COLO829 (cell line): Measurements from ENCODE around the gene TMEM63A.
"Not testable (repeated sequence)": the region's sequence is repeated elsewhere in the genome, so short reads cannot be mapped to it uniquely, and the experiment has no call there.

Source experiments
- DNase-seq: peaks from one replicate; pipeline ENCODE4 v3.0.0; 2012; ENCODE audit warnings: low spot score

Gene TMEM63A

DNA sequence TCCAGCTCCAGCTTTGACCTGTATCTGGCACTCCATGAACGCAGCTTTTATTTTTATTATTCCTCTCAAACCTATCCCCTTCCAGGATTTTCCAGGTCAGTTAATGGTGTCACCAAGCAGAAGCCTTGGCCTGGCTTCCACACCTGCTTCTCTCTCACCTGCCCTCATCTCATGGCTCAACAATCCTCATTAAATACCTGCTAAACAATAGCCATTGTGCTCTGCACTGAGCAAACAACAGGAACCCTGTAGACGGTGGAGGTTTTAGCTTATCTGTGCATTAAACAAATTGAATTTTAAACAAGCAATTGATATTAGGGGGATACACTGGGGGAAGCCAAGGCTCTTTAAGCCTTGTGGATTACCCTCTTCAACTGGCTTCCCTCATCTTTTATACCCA is 26.6 kb upstream of the TMEM63A start:
- DNase-seq, result no peak

DNA sequence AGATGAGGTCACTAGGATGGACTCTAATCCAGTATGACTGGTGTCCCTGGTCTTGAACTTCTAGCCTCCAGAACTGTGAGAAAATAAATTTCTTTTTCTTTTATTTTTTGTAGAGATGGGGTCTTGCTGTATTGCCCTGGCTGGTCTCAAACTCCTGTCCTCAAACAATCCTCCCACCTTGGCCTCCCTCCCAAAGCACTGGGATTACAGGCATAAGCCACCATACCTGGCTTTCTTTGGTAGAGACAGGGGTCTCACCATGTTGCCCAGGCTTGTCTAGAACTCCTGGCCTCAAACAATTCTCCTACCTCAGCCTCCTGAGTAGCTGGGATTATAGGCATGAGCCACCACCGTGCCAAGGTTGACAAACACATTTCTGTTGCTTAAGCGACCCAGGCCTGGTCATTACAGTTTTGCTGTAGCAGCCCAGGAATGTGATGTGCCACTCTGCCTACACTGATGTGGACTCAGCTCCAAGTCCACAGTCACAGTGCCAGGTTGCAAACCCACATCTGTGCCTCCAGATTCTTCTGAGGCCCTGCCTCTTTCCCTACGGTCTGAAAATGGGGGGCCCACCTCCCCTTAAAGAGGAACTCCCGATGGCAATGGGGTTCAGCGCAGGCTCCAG is 25.9 kb upstream of the TMEM63A start:
- no peak for DNase-seq

DNA sequence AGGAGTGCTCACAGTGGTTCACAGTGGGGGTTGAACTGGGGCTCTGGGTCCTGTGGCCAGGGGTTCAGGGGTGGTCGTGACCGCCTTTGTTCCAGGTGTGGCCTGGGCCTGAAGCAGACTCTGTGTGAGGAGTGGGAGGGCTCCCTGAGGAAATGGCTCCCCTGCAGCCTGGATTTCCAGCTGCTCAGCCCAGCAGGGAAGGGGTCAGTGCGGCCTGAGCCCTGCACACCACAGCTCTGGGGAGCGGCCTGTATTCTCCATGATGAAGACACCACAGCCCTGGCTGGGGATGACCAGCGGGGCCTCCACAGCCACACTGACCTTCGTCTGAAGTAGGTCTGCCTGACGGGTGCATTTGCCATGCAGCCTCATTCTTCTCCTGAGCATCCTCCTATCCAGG is 25.2 kb upstream of the TMEM63A start:
- DNase-seq, result no peak

DNA sequence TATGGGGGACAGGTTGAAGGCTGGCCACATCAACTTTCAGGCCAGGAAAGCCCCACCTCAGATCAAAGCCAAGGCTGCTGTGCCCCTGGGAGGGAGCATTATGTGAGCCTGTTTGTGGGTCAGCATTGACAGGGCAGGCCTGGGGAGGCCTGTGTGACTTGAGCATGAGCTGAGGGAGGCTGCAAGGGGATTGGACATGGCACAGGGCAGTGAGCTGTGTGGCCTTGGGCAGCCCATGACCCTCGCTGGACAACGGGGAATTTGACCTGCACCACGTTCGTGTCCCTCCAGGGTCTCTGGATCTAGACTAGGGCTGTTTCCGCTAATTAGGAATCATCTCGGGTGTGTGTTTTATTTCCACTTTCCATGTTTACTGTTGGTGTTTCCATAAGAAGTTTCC is 24.3 kb upstream of the TMEM63A start:
- DNase-seq, result no peak

DNA sequence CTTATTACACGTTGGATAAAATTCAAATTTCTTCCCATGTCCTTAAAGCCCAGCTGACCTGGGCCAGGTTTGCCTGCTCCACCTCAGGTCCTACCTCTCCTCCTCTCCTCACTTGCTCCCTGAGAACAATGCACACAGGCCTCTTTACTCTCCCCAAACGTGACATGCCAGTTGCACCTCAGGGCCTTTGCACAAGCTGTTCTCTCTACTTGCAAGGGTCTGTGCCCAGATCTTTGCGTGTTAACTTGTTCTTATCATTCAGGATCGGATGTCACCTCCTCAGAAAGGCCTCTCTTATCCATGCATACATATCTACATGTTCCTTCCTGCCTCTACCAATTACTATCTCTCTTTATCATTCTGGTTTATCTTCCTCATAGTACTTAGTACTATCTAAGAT is 21.4 kb upstream of the TMEM63A start:
- DNase-seq, result no peak

DNA sequence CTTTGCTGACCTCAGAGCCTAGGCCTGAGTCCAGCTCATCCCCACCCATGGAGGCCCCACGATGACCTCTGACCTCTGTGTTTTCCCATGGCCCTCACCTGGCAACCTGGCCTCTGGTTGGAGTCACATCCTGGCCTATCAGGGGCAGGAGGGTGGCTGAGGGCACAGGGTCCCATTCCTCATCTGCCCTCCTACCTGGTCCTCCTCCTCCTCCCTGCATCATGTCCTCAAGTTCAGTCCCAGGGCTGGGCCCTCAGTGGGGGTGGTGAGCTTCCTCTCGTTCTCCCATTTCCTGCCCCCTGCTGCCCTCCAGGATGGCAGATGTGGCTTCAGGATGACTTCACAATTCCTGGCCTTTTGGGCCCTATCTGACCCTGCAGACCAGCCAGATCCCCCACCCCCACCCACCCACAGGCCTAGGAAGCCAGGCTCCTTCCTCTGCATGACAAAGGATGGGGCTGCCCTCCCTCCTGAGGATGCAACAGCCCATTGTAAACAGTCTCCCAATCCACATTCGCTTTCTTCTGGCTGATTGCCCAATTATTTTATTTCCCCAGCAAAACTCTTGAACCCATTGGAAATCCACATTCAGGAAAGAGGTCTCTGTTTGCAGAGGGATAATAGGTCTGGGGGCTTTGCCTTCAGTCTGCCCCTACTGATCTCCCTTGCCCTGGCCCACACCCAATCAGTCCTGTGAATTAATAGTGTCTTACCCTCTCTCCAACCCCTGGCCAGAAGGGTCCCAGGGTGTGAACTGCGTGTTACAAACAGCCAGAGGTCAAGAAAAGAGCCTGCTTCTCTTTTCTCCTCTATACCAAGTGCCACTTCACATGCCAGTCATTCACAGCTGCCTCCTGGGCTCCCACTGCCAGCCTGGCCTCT is 17.1 kb upstream of the TMEM63A start:
- DNase-seq, result no peak

DNA sequence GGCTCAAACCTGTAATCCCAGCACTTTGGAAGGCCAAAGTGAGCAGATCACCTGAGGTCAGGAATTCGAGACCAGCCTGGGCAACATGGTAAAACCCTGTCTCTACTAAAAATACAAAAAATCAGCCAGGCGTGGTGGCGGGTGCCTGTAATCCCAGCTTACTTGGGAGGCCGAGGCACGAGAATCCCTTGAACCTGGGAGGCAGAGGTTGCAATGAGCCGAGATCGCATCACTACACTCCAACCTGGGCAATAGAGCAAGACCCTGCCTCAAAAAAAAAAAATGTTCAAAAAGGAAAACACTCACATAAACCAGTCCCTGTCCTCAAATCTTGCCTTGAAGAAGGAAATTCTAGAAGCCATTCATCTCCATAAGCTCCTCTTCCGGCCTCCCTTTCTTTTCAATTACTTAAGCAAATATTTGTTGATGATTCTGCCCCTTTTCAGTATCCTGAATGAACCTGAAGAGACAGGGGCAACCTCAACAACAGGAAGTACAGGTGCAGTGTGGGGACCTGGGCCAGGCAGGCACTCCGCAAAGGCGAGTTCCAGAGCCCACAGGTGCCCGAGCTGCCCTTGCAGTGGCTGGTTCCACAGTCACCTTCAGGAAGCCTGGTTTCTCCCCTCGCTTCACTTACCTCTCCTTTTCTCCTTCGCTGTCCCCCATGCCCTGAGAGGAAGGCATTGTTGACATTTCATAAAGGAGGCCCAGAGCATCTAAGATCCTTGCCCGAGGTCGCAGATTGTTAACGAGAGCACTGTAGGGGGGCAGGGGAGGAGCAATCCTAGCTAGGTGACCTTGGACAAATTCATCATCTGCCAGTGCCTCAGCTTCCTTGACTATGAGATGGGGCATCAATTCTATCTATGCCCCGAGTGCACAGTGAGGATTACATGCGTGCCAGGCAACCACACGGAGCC is 15.7 kb upstream of the TMEM63A start:
- no peak for DNase-seq

DNA sequence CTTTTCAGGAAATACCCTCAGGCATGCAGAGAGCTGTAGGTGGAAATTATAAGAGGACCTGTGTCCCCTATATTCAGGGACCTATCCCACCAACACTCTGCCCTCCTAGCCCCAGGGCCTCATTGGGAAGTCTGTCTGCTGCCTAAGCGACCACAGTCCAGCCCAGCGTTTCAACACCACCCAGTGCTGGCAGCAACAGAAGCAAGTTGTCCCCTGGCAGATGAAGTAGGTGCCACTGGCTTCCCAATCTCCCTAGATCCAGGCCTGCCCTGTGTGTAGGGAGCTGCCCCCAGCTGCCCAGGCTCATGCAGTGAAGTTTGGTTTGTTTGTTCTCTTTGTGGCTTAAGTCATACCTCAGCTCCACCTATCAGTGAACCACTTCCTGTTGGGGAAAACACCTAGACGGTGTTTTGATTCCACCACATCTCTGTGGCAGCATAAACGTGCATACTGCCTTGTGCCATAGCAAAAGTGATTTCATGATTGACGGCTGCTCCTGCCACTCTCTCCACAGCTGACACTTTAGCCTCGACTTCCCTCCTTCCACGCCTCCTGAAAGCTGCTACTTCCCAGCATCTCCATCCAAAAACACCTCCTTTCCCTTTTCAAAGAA is 14.9 kb upstream of the TMEM63A start:
- no peak for DNase-seq

DNA sequence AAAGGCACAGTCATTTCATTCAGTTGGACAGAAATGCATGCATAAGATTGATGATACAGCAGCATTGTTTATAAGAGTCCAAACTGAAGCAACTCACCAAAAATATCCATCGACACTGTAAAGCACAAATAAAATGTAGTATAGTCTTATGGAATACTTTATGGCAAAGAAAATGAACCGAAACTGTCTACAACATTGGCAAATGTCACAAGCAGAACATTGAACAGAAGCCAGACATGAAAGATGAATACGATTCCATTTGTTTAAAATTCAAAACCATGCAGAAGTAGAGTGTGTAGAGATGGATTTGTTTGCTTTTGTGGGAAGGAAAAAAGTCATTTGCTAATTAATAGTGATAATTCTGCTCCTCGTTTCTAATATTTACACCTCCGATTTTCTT is 14.3 kb upstream of the TMEM63A start:
- DNase-seq, result no peak

DNA sequence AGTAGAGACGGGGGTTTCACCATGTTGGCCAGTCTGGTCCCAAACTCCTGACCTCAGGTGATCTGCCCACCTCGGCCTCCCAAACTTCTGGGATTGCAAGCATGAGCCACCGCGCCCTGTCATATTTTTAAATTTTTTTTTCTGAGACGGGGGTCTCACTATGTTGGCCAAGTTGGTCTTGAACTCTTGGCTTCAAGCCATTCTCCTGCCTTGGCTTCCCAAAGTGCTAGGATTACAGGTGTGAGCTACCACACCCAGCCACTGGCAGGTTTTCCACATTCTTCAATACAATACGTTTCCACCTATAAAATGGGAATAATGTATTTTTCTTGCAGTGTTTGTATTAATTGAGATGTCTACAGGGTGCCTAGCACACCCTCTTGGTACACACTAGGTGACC is 10.1 kb upstream of the TMEM63A start:
- no peak for DNase-seq

DNA sequence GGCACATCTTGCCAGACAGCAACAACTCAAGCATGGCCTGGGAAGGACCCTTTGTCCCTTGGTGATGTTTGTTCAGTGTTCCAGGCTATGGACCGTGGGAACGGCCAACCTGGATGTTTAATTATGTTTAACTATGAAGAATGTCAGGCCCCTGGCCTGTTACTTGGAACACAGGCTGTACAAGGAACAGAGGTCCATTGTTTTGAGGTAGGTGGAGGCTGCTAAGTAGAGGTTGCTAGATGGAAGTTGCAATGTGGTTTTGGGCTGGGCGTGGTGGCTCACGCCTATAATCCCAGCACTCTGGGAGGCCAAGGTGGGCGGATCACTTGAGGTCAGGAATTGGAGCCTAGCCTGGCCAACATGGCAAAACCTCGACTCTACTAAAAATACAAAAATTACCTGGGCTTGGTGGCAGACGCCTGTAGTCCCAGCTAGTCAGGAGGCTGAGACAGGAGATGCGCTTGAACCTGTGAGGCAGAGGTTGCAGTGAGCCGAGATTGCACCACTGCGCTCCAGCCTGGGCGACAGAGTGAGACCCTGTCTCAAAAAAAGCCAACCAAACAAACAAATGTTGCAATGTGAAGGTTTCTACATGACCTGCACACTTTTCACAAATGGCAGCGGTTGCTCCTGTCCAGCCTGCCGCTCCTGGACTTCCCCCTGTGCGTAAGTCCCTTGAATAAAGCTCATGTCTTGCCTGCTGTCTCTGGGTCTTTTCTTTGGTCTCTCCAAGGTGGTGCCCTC is 9.2 kb upstream of the TMEM63A start:
- no peak for DNase-seq

DNA sequence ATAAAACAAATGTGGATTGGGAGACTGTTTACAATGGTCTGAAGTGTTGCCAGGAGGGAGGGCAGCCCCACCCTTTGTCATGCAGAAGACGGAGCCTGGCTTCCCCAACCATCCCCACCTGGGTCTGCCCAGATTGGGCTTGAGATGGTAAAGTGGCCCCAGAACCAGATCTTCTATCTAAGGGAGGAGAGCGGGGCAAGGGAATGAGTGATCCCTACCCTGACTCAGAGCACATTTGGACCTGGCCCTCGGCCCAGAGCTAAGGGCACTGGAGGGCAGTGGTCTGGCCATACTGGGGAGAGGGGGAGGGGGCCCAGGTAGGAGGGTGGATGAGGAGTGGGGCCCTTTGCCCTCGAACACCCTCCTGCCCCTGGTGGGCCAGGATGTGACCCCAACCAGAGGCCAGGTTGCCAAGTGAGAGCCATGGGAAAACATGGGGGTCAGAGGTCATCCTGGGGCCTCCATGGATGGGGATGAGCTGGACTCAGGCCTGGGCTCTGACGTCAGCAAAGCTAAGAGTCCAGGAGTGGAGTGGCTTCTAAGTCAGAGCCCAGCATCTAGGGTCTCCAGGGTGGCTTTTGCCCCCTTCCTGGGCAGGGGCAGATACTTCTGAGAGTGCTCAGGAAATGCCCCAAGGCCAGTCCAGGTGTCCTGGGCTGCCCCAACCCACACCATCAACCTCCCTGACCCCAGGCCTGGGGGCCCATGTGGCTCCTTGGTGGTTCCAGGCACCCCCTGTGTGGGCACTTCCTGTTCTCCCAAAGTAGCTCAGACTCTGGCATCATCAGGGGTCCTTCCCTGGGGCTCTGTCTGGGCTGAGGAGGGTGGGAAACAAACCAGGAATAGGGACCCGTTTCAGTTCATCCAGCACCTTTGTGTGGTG is 8.4 kb upstream of the TMEM63A start:
- no peak for DNase-seq

DNA sequence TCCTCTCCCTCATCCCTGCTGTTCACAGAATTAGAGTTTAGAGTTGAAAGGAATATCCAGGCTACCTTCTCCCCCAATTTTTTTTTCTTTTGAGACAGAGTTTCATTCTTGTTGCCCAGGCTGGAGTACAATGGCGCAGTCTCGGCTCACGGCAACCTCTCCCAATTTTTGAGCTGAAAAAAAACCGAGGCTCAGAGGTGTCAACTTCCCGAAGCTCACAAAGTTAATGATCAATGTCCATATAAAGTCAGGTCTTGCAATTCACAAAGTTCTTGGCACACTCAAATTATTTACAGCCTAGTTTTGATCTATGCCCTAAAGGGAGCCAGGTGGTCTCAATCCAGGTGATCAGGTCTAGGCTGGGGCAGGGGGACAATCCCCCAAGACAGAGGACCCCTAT is 7.6 kb upstream of the TMEM63A start:
- no peak for DNase-seq

DNA sequence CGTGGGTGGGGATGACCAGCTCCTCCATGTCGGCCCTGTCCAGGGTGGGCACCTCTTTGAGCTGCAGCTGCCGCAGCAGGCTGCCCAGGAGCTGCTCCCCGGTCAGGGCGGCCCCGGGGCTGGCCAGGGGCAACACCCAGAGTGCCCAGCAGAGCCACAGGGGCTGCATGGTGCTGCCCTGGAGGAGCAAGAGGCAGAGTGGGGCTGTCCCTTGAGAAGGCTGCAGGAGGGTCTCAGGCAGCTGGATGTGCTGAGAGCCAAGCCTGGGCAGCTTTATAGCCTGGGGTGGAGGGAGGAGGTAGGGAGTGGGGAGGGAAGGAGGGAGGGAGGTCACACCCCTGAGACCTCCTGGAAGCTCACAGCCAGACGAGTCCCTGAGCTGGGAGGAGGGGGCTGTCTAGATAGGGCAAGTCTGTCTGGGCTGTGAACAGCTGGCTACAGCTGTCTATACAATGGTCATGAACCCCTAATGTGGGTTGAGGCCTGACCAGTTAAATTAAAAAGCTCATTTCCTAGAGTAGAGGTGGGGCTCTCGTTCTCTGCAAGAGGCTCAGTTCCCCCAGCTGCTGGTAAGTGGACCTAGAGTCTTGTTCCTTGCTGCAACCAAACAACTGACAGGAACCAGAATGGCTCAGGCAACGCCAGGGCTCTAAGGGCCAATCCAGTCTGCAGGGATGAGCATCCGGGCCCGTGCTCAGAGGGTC is 6.9 kb upstream of the TMEM63A start, which contains the start of gene LEFTY1:
LEFTY1 (minus strand) TSS at position 249 of the 704 bp plus-strand sequence; CDS start at position 169, 80 bp downstream.
- DNase-seq, result no peak

DNA sequence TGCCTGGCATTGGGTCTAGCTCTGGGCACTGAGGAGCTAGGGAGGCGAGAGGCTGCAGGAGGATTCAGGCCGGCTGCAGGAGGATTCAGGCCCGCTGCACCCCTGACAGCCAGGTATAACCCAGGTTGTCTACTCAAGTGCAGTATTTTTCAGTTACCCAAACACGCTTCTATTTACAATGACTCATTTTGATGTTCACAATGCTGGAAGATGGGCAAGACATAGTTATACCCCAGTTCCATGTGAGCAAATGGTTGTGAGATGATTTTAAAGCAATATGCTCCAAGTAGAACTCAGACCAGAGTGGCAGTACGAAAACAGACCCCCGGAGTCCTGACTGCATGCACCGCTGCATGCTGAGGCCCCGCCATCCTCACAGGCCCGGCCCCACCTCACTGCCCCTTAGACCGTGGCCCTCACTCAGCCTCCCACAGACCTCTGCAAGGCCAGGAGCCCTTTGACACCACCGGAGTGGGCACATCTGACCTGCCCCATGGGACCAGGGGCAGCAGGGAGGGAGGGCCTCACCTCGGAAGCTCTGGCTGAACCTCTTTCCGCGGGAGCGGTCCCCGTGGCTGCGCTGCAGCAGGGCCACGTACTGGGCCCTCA is 6.2 kb upstream of the TMEM63A start:
- no peak for DNase-seq

DNA sequence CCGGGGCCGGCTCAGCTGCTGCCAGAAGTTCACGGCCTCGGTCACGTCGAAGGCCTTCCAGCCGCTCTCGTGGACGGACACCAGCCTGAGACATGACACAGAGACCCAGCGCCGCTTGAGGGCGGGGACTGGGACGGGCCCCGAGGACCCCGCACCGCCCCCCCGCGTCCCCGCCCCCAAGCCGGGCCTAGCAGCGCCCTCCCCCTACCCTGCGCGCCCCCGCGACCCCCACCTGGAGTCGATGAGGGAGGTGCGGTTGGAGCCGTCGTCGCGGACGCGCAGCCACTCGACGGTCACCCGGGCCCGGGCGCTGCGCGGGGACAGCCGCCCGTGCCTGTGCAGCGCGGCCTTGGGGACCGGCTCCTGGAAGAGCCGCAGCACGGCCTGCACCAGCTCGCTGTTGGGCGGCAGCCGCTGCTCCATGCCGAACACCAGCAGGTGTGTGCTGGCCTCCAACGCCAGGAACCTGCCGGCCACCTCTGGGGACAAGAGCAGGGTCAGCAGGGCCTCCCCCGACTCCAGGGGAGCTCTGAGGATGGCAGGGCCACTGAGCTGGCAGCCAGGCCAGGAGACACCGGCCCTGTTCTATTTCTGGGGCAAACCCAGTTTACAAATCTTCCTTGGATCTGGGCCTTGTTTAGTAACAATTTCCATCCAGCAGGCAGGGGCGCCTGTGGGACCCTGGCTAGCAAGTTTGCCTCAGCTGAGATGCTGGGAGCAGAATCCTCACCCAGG is 5.5 kb upstream of the TMEM63A start:
- DNase-seq, result not testable (repeated sequence)

DNA sequence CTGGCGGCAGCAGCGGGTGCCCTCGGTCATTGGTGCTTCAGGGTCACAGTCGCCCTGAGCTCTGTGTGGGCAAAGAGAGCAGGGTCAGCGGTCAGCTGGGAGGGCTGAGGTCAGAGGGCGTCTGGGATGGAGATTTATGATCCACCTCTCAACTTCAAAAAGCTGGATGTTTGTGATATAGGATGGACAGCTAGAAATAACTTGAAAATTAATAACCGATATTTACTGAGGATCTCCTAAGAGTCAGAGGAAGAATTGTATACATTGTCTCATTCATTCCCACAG is 4.8 kb upstream of the TMEM63A start:
- DNase-seq, result no peak

DNA sequence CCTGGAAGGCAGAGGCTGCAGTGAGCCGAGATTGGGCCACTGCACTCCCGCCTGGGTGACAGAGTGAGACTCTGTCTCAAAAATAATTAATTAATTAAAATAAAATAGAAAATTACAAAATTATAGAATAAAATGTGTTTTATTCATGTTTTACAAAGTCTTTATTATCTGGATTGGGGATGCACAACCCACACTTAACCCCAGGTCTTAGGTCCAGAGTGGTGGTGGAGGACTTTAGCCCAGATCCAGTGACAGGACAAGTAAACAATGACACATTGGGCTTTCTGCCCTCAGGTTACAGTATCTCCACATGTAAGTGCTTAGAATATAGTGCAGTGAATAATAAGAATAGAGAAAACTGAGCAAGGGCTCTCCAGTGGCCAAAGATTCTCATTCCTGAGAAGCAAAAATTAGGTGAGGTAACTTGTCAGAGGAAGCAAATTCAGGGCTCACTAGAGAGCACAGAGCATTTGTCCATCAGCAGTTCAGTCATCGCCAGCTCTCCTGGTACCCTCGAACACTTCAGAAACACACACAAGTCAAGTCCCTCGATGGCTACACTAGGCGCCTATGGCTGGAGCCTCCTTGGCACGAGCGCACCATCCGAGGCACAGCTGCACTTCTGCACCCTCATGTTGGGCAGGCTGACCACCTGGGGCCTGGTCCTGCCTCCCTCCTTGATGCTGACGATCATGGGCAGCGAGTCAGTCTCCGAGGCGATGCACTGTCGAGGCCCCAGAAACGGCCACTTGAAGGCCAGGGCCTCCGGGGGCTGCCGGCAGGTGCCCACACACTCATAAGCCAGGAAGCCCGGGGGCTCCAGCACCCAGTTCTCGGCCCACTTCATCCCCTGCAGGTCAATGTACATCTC is 4.2 kb upstream of the TMEM63A start:
- DNase-seq, result no peak
